ENCODE results near the gene KRAS. TPM values are rescaled to one million over a fixed set of nuclear protein-coding genes. Genes with fewer than 3 reads are reported as not detected.

Gene KRAS
- total and polyA plus RNA-seq, 2 of the 4 experiments (the other 2 are of a cell fraction) = 9.3 to 10.7 TPM

GRCh38 chr12:25252946-25253345 is 2.2 kb upstream of the KRAS start:
- no peak overlapping the region for H3K4me2 ChIP-seq (ENCODE audit: low read depth, low read length)
- no peak overlapping the region for H3K56ac ChIP-seq (ENCODE audit: extremely low read depth, insufficient read depth, low read length)
- in situ Hi-C loops (cut with MboI; ENCODE audit: low sequenced_read_pairs) = no loop called here
- dilution Hi-C loops (cut with HindIII; ENCODE audit: low sequenced_read_pairs, unreplicated experiment) = no loop called here
- no peak overlapping the region for H2BK15ac ChIP-seq (ENCODE audit: low read depth, low read length)
- H3K4ac ChIP-seq (ENCODE audit: low read depth, low read length) = no peak overlapping the region
- H4K5ac ChIP-seq (ENCODE audit: low read depth, low read length) = no peak overlapping the region
- ATAC-seq (ENCODE audit: low read depth) (no peak), DNase-seq (no peak)
- H3K27ac ChIP-seq (ENCODE audit: insufficient read depth, low read length) = no peak overlapping the region
- no peak overlapping the region for H3K14ac ChIP-seq (replicated peaks; ENCODE audit: low read depth, low read length)
- H3K27me3 ChIP-seq (ENCODE audit: control insufficient read depth, insufficient read depth, low read length) = no peaks in the 10 kb centered on the region
- no peak overlapping the region for H2BK5ac ChIP-seq (ENCODE audit: low read depth, low read length, poor library complexity, severe bottlenecking)
- POLR2A ChIA-PET (ENCODE audit: unreplicated experiment) = no interaction called here
- no peak overlapping the region for H2AK9ac ChIP-seq (replicated peaks; ENCODE audit: low read depth, low read length, poor library complexity)
- H3K9me3 ChIP-seq (ENCODE audit: control insufficient read depth, insufficient read depth, low read length) = no peaks in the 10 kb centered on the region
- no TSS peak for BruUV-seq (replicated peaks)
- H4K20me1 ChIP-seq (ENCODE audit: insufficient read depth, low read length) = peaks cover 12% of the 10 kb centered on the region; the same call in 1 of the 2 replicates
- H3K4me1 ChIP-seq (ENCODE audit: control insufficient read depth, insufficient read depth, low read length) = 0 out of 2 replicates have a peak, but pooled peaks cover 4% of the 10 kb centered on the region
- H2AK5ac ChIP-seq (ENCODE audit: low read depth, low read length) = no peak overlapping the region
- no peak overlapping the region for H3K18ac ChIP-seq (ENCODE audit: low read depth, low read length)
- H3K79me1 ChIP-seq (ENCODE audit: low read depth in 1 of 2, low read length in 2 of 2) = peaks cover 0 to 19% of the 10 kb centered on the region in 2 experiments; a peak in 2 of 4 replicates
- H4K8ac ChIP-seq (ENCODE audit: low read depth in 2 of 2, low read length in 2 of 2) = no peak overlapping the region
- WGBS, 2 experiments (ENCODE audit: extremely low coverage in 2 of 2, insufficient read length in 1 of 2) = no CpG with 5 or more reads among the region's 3 CpGs
- H2BK120ac ChIP-seq (ENCODE audit: low read depth, low read length) = no peak overlapping the region
- CTCF ChIA-PET = no interaction called here
- no peak overlapping the region for H3K4me3 ChIP-seq (ENCODE audit: insufficient read depth, low read depth, low read length)
- no peak overlapping the region for H2BK20ac ChIP-seq (ENCODE audit: low read depth, low read length)
- no peaks in the 10 kb centered on the region for H3K36me3 ChIP-seq (ENCODE audit: control insufficient read depth, insufficient read depth, low read length)
- no peak overlapping the region for H2AFZ ChIP-seq (replicated peaks; ENCODE audit: low read length, poor library complexity)
- intact Hi-C loops (cut with micrococcal nuclease) = no loop called here
- no peak for TF ChIP-seq CEBPB (IDR thresholded peaks at IDR 0.05; ENCODE audit: low read depth, low read length)
- TF ChIP-seq MAZ (IDR thresholded peaks at IDR 0.05; ENCODE audit: borderline replicate concordance, low read depth, low read length) = no peak
- TF ChIP-seq BHLHE40 (IDR thresholded peaks at IDR 0.05; ENCODE audit: low read depth, low read length) = no peak
- TF ChIP-seq NFE2L2 (IDR thresholded peaks at IDR 0.05; ENCODE audit: low read depth, low read length) = no peak
- no peak for TF ChIP-seq SMC3 (IDR thresholded peaks at IDR 0.05; ENCODE audit: low read depth, low read length)
- TF ChIP-seq POLR2A (IDR thresholded peaks at IDR 0.05; ENCODE audit: low read depth, low read length) = no peak
- no peak for TF ChIP-seq MAFK (IDR thresholded peaks at IDR 0.05; ENCODE audit: low read depth, low read length)
- no peak for TF ChIP-seq ELK1 (IDR thresholded peaks at IDR 0.05; ENCODE audit: borderline replicate concordance, low read depth, low read length)
- no peak for TF ChIP-seq RFX5 (IDR thresholded peaks at IDR 0.05; ENCODE audit: low read depth, low read length)
- TF ChIP-seq RAD21 (IDR thresholded peaks at IDR 0.05; ENCODE audit: low read length) = no peak
- TF ChIP-seq USF2 (IDR thresholded peaks at IDR 0.05; ENCODE audit: low read depth, low read length) = no peak
- no peak for TF ChIP-seq RCOR1 (IDR thresholded peaks at IDR 0.05; ENCODE audit: insufficient replicate concordance, low read length)
- no peak overlapping the region for H3K23ac ChIP-seq (ENCODE audit: low read depth, low read length)
- no peak overlapping the region for H4K91ac ChIP-seq (ENCODE audit: insufficient read depth, low read depth, low read length)
- H3K9ac ChIP-seq (ENCODE audit: low read depth, low read length) = no peak overlapping the region
- no peaks in the 10 kb centered on the region for H3K9me1 ChIP-seq (ENCODE audit: insufficient read depth, low read length)
